ENCODE results near the gene DMD. TPM values are rescaled to one million over a fixed set of nuclear protein-coding genes. Genes with fewer than 3 reads are reported as not detected.

DMD gene
- total and polyA plus RNA-seq, 8 donors = 6.8 to 117 (median 44.2) TPM

- Histone ChIP-seq H3K27me3 (no peaks in the 10 kb centered on the region), H3K4me3 (no peak overlapping the region), H3K9me3 (no peaks in the 10 kb centered on the region), H3K36me3 (no peaks in the 10 kb centered on the region), H3K27ac (no peak overlapping the region), H3K4me1 (no peaks in the 10 kb centered on the region)
- no peak for DNase-seq
- TF ChIP-seq POLR2AphosphoS5 (IDR thresholded peaks at IDR 0.05) (no peak), EP300 (IDR thresholded peaks at IDR 0.05) (no peak), POLR2A (IDR thresholded peaks at IDR 0.05) (no peak), CTCF (IDR thresholded peaks at IDR 0.05) (no peak)
- 66 to 88% (median 76%) methylated on average over 5 of the region's 5 CpGs for WGBS, 5 donors
- intact Hi-C loops (cut with DNase I; ENCODE audit: low total_unique reads) = no loop called here
Observed at GRCh38 chrX:32525234-32525633, 686.1 kb downstream of the DMD start.

GRCh38 chrX:32524385-32524784, 687.0 kb downstream of the DMD start:
- WGBS, 5 donors = 53 to 69% (median 63%) methylated on average over 2 of the region's 2 CpGs
- Histone ChIP-seq H3K36me3 (no peaks in the 10 kb centered on the region), H3K4me1 (no peaks in the 10 kb centered on the region), H3K4me3 (no peak overlapping the region), H3K27me3 (no peaks in the 10 kb centered on the region), H3K9me3 (no peaks in the 10 kb centered on the region), H3K27ac (no peak overlapping the region)
- DNase-seq = peak in 1 of 2 donors; percentile 26
- TF ChIP-seq EP300 (IDR thresholded peaks at IDR 0.05) (no peak), POLR2AphosphoS5 (IDR thresholded peaks at IDR 0.05) (no peak), CTCF (IDR thresholded peaks at IDR 0.05) (no peak), POLR2A (IDR thresholded peaks at IDR 0.05) (no peak)
- intact Hi-C loops (cut with DNase I; ENCODE audit: low total_unique reads) = no loop called here

- Histone ChIP-seq H3K9me3 (no peaks in the 10 kb centered on the region), H3K27me3 (no peaks in the 10 kb centered on the region), H3K27ac (no peak overlapping the region), H3K4me1 (no peaks in the 10 kb centered on the region), H3K4me3 (no peak overlapping the region), H3K36me3 (no peaks in the 10 kb centered on the region)
- intact Hi-C loops (cut with DNase I; ENCODE audit: low total_unique reads) = no loop called here
- WGBS, 5 donors = 86 to 100% (median 95%) methylated on average over 2 of the region's 2 CpGs
- DNase-seq = no peak
- TF ChIP-seq CTCF (IDR thresholded peaks at IDR 0.05) (no peak), POLR2AphosphoS5 (IDR thresholded peaks at IDR 0.05) (no peak), EP300 (IDR thresholded peaks at IDR 0.05) (no peak), POLR2A (IDR thresholded peaks at IDR 0.05) (no peak)
Observed at GRCh38 chrX:32520789-32521188, 690.6 kb downstream of the DMD start.

GRCh38 chrX:32514986-32515385, 696.4 kb downstream of the DMD start:
- 60 to 75% (median 72%) methylated on average over 5 of the region's 5 CpGs for WGBS, 5 donors
- Histone ChIP-seq H3K27me3 (no peaks in the 10 kb centered on the region), H3K9me3 (no peaks in the 10 kb centered on the region), H3K4me1 (no peaks in the 10 kb centered on the region), H3K27ac (no peak overlapping the region), H3K4me3 (no peak overlapping the region), H3K36me3 (no peaks in the 10 kb centered on the region)
- no peak for TF ChIP-seq EP300 (IDR thresholded peaks at IDR 0.05)
- no peak for TF ChIP-seq POLR2A (IDR thresholded peaks at IDR 0.05)
- TF ChIP-seq CTCF (IDR thresholded peaks at IDR 0.05) = no peak
- no peak for TF ChIP-seq POLR2AphosphoS5 (IDR thresholded peaks at IDR 0.05)
- no peak for DNase-seq
- intact Hi-C loops (cut with DNase I; ENCODE audit: low total_unique reads) = no loop called here
